Ovary (tissue), 9 donors: Measurements from ENCODE around the gene RGS7. TPM values are rescaled to one million over a fixed set of nuclear protein-coding genes. Genes with fewer than 3 reads are reported as not detected.

Source experiments
- DNase-seq, 5 donors: peaks; one replicate each; pipeline ENCODE4 v3.0.0-alpha.2; 2019 to 2020
- H3K27ac ChIP-seq, 2 donors: fragments of 200-600 bp; one replicate each; pipeline versions ENCODE4 v1.5.1 to v1.8.0; 2019 to 2022
- H3K27me3 ChIP-seq: fragments of 200-600 bp; one replicate; pipeline ENCODE4 v1.8.0; 2022
- H3K36me3 ChIP-seq: fragments of 200-600 bp; sonication (generic); one replicate; pipeline ENCODE4 v1.5.1; 2019
- H3K4me1 ChIP-seq: one replicate; pipeline ENCODE4 v1.8.1; 2013; ENCODE audit warnings: mild to moderate bottlenecking, moderate library complexity; ENCODE audit not compliant: insufficient read depth
- H3K4me3 ChIP-seq: fragments of 200-600 bp; sonication (generic); one replicate; pipeline ENCODE4 v1.5.1; 2017
- H3K9me3 ChIP-seq, 2 donors: fragments of 200-600 bp in 1 of 2; sonication (generic) in 1 of 2; one replicate each; pipeline versions ENCODE4 v1.5.1 to v1.8.1; 2013 to 2019; ENCODE audit warnings: mild to moderate bottlenecking in 1 of 2, moderate library complexity in 1 of 2
- EP300 ChIP-seq: sonication (generic); formaldehyde crosslinking; IDR thresholded peaks from one replicate; pipeline ENCODE4 v1.6.1; 2017; ENCODE audit warnings: antibody characterized with exemption
- POLR2A ChIP-seq: fragments of 450-650 bp; IDR thresholded peaks from one replicate; pipeline ENCODE4 v1.6.1; 2017; ENCODE audit warnings: antibody characterized with exemption, mild to moderate bottlenecking, moderate library complexity
- WGBS, 3 donors: extraction: QIAGEN DNeasy Blood & Tissue Kit in 1 of 3; methylation state at CpG; one replicate each; pipeline versions ENCODE4 v1.1.5 to v1.1.7; 2013 to 2017; 5-methylcytosine and 5-hydroxymethylcytosine counted together
- intact Hi-C, 4 donors: fragments of 100-400 bp; cut with DNase I; formaldehyde crosslinking; loops; one replicate each; pipeline versions ENCODE4 v1.11.0 to v1.15.1; 2022 to 2023
- polyA plus RNA-seq, 2 donors: library from polyadenylated mRNA; stranded (reverse); fragments of 200-250 nt in 1 of 2; fragments of 350-450 nt in 1 of 2; fragmentation: Illumina TruSeq in 1 of 2; extraction: RNeasy Lipid Tissue Mini Kit (QIAGEN cat#74804) in 1 of 2; gene quantifications; one replicate each; pipeline ENCODE4 v1.2.3, GENCODE V29; 2013 to 2014
- total RNA-seq, 7 donors: library from RNA; depleted of rRNA in 2 of 7; stranded (reverse); fragments of >200 nt in 2 of 7; fragmentation: NEBNext Ultra II Directional in 3 of 7; extraction: Animal tissue kit (Norgen Biotek cat#: 25700) in 3 of 7; gene quantifications; one replicate each; pipeline versions ENCODE4 v1.1.0 to v1.2.4, GENCODE V29; 2016 to 2023
- TF ChIP-seq, protein P1 (sequence below), 3 donors: fragments of 450-650 bp in 2 of 3; fragments of 200-600 bp in 1 of 3; IDR thresholded peaks; one replicate each; pipeline versions ENCODE4 v1.5.1 to v1.8.0; 2016 to 2022; ENCODE audit warnings: antibody characterized with exemption in 3 of 3, mild to moderate bottlenecking in 1 of 3
- donor health status: DM: no; HTN: no; CAD: no; lungs with moderate emphysema.
- donor health status: DM: no; HTN: no; CAD: no.
- donor health status: Bipolar disorder and iron deficiency.
- donor health status: DM: yes; HTN: yes; CAD: no.
- donor health status: DM: no; HTN: no; CAD: no.
- donor health status: DM: yes; HTN: yes; CAD: no.

RGS7 gene
- total and polyA plus RNA-seq, 9 donors = 0.10 to 1.00 (median 0.37) TPM; not detected in 1

DNA sequence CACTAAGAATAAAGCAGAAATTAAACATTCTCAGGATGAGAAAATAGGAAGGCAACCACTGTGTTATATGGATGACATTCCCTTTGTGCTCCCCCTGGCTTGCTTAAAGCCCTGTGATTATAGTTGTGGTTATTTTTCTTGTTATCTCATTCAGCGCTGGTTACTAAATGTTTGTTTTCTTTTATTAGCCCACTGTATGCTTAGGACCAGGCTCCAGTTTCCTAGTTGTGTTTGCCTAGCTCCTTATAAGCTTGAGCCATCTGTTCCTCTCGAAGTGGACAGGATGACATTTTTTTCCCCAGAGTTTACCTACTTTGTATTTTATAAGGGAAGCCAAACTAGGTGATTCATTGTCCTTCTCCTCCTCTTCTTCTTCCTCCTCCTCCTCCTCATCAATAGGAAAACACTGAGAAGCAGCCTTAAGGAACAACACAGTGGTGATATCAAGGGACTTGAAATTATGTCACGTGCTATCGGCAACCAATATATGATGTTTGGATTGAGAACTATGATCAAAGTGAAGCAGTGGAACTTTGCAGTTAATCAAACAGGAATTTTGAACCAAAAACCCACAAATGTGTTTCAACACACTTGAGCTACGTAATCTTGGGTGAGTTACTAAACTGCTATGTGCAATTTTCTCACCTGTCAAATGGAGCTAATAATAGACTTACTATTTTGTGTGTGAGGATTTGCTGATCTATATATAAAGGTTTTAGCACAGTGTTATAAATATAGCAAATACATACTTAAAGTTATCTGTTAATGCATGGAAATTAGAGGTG, 35.1 kb upstream of the RGS7 start:
- Histone ChIP-seq H3K9me3 (no peaks in the 10 kb centered on the region), H3K27me3 (no peaks in the 10 kb centered on the region), H3K4me3 (no peak overlapping the region), H3K27ac (no peak overlapping the region), H3K4me1 (no peaks in the 10 kb centered on the region), H3K36me3 (no peaks in the 10 kb centered on the region)
- TF ChIP-seq POLR2A = no peak
- TF ChIP-seq, protein P1, sequence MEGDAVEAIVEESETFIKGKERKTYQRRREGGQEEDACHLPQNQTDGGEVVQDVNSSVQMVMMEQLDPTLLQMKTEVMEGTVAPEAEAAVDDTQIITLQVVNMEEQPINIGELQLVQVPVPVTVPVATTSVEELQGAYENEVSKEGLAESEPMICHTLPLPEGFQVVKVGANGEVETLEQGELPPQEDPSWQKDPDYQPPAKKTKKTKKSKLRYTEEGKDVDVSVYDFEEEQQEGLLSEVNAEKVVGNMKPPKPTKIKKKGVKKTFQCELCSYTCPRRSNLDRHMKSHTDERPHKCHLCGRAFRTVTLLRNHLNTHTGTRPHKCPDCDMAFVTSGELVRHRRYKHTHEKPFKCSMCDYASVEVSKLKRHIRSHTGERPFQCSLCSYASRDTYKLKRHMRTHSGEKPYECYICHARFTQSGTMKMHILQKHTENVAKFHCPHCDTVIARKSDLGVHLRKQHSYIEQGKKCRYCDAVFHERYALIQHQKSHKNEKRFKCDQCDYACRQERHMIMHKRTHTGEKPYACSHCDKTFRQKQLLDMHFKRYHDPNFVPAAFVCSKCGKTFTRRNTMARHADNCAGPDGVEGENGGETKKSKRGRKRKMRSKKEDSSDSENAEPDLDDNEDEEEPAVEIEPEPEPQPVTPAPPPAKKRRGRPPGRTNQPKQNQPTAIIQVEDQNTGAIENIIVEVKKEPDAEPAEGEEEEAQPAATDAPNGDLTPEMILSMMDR (IDR thresholded peaks at IDR 0.05) = no peak
- TF ChIP-seq EP300 = no peak
- intact Hi-C loops = no loop called here
- no peak for DNase-seq
- 65 to 76% (median 67%) methylated on average over 5 of the region's 5 CpGs for WGBS, 3 donors

DNA sequence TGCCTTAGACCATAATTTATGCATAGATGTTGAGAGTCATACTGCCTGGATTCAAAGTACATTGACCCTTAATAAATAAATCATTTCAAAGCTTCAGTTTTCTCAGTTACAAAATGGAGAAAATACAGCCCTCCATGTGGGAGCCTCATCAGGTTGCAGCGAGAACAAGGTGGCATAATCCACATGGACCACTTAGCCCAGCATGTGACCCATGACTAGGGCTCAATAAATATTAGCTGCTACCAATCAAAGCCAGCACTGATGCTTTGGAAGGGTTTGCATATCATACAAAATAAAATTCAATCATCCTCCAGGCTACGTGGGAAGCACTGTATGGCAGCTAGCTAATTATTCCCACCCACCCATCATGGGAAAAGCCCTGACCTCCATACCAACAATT, 33.5 kb upstream of the RGS7 start:
- no peaks in the 10 kb centered on the region for H3K36me3 ChIP-seq
- no peak overlapping the region for H3K4me3 ChIP-seq
- no peaks in the 10 kb centered on the region for H3K4me1 ChIP-seq
- no peaks in the 10 kb centered on the region for H3K27me3 ChIP-seq
- H3K9me3 ChIP-seq = no peaks in the 10 kb centered on the region
- TF ChIP-seq, protein P1 (IDR thresholded peaks at IDR 0.05) = no peak
- TF ChIP-seq EP300 = no peak
- TF ChIP-seq POLR2A = no peak
- intact Hi-C loops = no loop called here
- DNase-seq = no peak
- no peak overlapping the region for H3K27ac ChIP-seq
- 56 to 74% (median 61%) methylated on average over 2 of the region's 2 CpGs for WGBS, 3 donors

DNA sequence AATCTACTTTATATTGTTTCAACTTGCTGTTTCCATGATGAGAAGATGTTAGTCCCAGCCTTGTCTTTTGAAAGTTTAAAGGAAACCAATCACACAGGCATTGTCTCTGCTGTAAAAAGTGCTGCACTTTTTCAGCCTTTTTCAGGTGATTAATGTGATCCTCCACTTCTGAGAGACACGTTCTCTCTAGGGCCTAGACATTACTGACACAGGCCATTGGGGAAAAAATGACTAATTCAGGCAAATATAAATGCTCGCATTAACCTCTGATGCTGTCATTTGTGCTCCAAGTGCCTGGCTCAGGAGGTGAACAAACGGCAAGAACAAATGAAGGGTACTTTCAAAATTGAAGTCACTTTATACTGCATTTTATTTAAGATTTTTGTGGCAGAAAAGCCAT, 32.4 kb upstream of the RGS7 start:
- Histone ChIP-seq H3K4me1 (no peaks in the 10 kb centered on the region), H3K4me3 (no peak overlapping the region), H3K36me3 (no peaks in the 10 kb centered on the region), H3K27me3 (no peaks in the 10 kb centered on the region), H3K9me3 (no peaks in the 10 kb centered on the region), H3K27ac (no peak overlapping the region)
- DNase-seq = no peak
- intact Hi-C loops = no loop called here
- TF ChIP-seq, protein P1 (IDR thresholded peaks at IDR 0.05) = no peak
- TF ChIP-seq POLR2A = no peak
- no peak for TF ChIP-seq EP300
- WGBS, 3 donors = 67 to 74% (median 69%) methylated on average over 3 of the region's 3 CpGs

DNA sequence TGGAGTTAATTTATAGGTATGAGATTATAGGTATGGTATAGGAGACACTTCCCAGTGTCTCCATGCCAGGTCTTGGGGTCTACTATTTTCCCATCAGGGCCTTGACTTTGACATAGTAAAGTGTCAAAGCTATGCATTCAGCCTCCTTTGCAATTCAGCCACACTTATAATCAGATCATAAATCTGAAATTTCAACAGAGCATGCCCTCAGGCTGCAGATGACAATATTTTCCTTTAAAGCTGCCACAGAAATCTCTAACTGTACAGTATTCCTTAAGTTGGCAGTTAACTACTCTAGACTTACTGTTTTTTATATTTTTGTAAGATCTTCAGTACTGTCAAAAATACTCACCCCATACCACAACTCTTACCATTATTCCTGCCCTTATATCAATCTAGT, 30.2 kb upstream of the RGS7 start:
- H3K27ac ChIP-seq = no peak overlapping the region
- H3K4me1 ChIP-seq = no peaks in the 10 kb centered on the region
- H3K9me3 ChIP-seq = no peaks in the 10 kb centered on the region
- H3K36me3 ChIP-seq = no peaks in the 10 kb centered on the region
- no peak for DNase-seq
- intact Hi-C loops = no loop called here
- TF ChIP-seq, protein P1 (IDR thresholded peaks at IDR 0.05) = no peak
- TF ChIP-seq POLR2A (no peak), EP300 (no peak)
- H3K27me3 ChIP-seq = no peaks in the 10 kb centered on the region
- no peak overlapping the region for H3K4me3 ChIP-seq
